GM18499 (cell line): ENCODE data around the gene INPP4B.

Source experiments
- ATAC-seq: cut with Tn5 transposase; IDR thresholded peaks from one replicate; pipeline ENCODE4 v1.9.1; 2021; ENCODE audit warnings: moderate number of reproducible peaks; ENCODE audit not compliant: insufficient read depth, unreplicated experiment

Gene INPP4B

GRCh38 chr4:142556048-142556447 is 290.1 kb downstream of the INPP4B start:
- no peak for ATAC-seq

- ATAC-seq: no peak
These were observed 291.7 kb downstream of the INPP4B start for GRCh38 chr4:142554412-142554811.

- no peak for ATAC-seq
These were observed 294.4 kb downstream of the INPP4B start for GRCh38 chr4:142551517-142552305.

- no peak for ATAC-seq
These were observed 295.1 kb downstream of the INPP4B start for GRCh38 chr4:142550965-142551364.

GRCh38 chr4:142549726-142550463 is 296.2 kb downstream of the INPP4B start:
- ATAC-seq: no peak

- ATAC-seq: no peak
These were observed 296.9 kb downstream of the INPP4B start for GRCh38 chr4:142549248-142549647.

GRCh38 chr4:142548491-142548890 is 297.6 kb downstream of the INPP4B start:
- ATAC-seq: no peak

GRCh38 chr4:142547974-142548373 is 298.1 kb downstream of the INPP4B start:
- no peak for ATAC-seq

GRCh38 chr4:142544594-142544993 is 301.5 kb downstream of the INPP4B start:
- ATAC-seq: no peak

- no peak for ATAC-seq
These were observed 302.1 kb downstream of the INPP4B start for GRCh38 chr4:142544039-142544438.

GRCh38 chr4:142540483-142540804 is 305.7 kb downstream of the INPP4B start:
- ATAC-seq: no peak

GRCh38 chr4:142539796-142540482 is 306.2 kb downstream of the INPP4B start:
- ATAC-seq: no peak

- ATAC-seq: no peak
These were observed 311.1 kb downstream of the INPP4B start for GRCh38 chr4:142535009-142535408.

GRCh38 chr4:142532054-142532453 is 314.0 kb downstream of the INPP4B start:
- no peak for ATAC-seq

GRCh38 chr4:142530728-142531127 is 315.4 kb downstream of the INPP4B start:
- no peak for ATAC-seq

GRCh38 chr4:142528433-142528832 is 317.7 kb downstream of the INPP4B start:
- ATAC-seq: no peak

- no peak for ATAC-seq
These were observed 323.0 kb downstream of the INPP4B start for GRCh38 chr4:142523111-142523510.

- no peak for ATAC-seq
These were observed 326.8 kb downstream of the INPP4B start for GRCh38 chr4:142519342-142519741.

- ATAC-seq: no peak
These were observed 329.2 kb downstream of the INPP4B start for GRCh38 chr4:142516686-142517526.

- ATAC-seq: no peak
These were observed 333.9 kb downstream of the INPP4B start for GRCh38 chr4:142512161-142512560.
